Mesendoderm (in vitro differentiated cells): ENCODE results near the gene ATXN7L1.

Experiments
- DNase-seq: peaks from one replicate; pipeline ENCODE4 v3.0.0; 2013
- H2AK5ac ChIP-seq: 2 replicates; pipeline ENCODE4 v1.6.1; 2013; ENCODE audit warnings: low read length, inconsistent platforms
- H2BK120ac ChIP-seq: 2 replicates; pipeline ENCODE4 v1.6.1; 2013; ENCODE audit warnings: low read depth, mild to moderate bottlenecking, low read length, moderate library complexity, mixed read lengths
- H2BK15ac ChIP-seq: replicated peaks from 2 replicates; pipeline ENCODE4 v1.6.1; 2013; ENCODE audit warnings: low read depth, mild to moderate bottlenecking, moderate library complexity
- H2BK5ac ChIP-seq: 2 replicates; pipeline ENCODE4 v1.6.1; 2013; ENCODE audit warnings: low read length, inconsistent platforms
- H3K18ac ChIP-seq: 2 replicates; pipeline ENCODE4 v1.6.1; 2013; ENCODE audit warnings: mild to moderate bottlenecking, low read length, mixed read lengths
- H3K23ac ChIP-seq: one replicate; pipeline ENCODE4 v1.6.1; 2013; ENCODE audit warnings: low read length
- H3K27ac ChIP-seq: 2 replicates; pipeline ENCODE4 v1.5.1; 2013; ENCODE audit warnings: low read depth, mild to moderate bottlenecking, inconsistent platforms, low read length, moderate library complexity
- H3K27me3 ChIP-seq: 2 replicates; pipeline ENCODE4 v1.6.1; 2013; ENCODE audit warnings: low read length, control low read depth, mild to moderate bottlenecking, inconsistent platforms; ENCODE audit not compliant: insufficient read depth, poor library complexity
- H3K36me3 ChIP-seq: 2 replicates; pipeline ENCODE4 v1.6.1; 2013; ENCODE audit warnings: low read length, inconsistent platforms; ENCODE audit not compliant: control insufficient read depth, insufficient read depth
- H3K4ac ChIP-seq: one replicate; pipeline ENCODE4 v1.6.1; 2013; ENCODE audit warnings: low read depth, mild to moderate bottlenecking, low read length, moderate library complexity
- H3K4me1 ChIP-seq: 2 replicates; pipeline ENCODE4 v1.6.1; 2013; ENCODE audit warnings: low read depth, low read length, inconsistent platforms; ENCODE audit not compliant: control insufficient read depth
- H3K4me2 ChIP-seq: 2 replicates; pipeline ENCODE4 v1.6.1; 2013; ENCODE audit warnings: low read length
- H3K4me3 ChIP-seq: 2 replicates; pipeline ENCODE4 v1.5.1; 2013; ENCODE audit warnings: mild to moderate bottlenecking, low read length
- H3K56ac ChIP-seq: one replicate; pipeline ENCODE4 v1.6.1; 2013; ENCODE audit warnings: low read length
- H3K79me1 ChIP-seq: 2 replicates; pipeline ENCODE4 v1.6.1; 2013; ENCODE audit warnings: low read length, inconsistent platforms
- H3K79me2 ChIP-seq: 2 replicates; pipeline ENCODE4 v1.6.1; 2013; ENCODE audit warnings: mild to moderate bottlenecking, low read length; ENCODE audit not compliant: control insufficient read depth, insufficient read depth
- H3K9ac ChIP-seq: 2 replicates; pipeline ENCODE4 v1.6.1; 2013; ENCODE audit warnings: low read length, inconsistent platforms
- H4K5ac ChIP-seq: one replicate; pipeline ENCODE4 v1.6.1; 2013; ENCODE audit warnings: low read length
- H4K8ac ChIP-seq: one replicate; pipeline ENCODE4 v1.6.1; 2013; ENCODE audit warnings: low read depth, mild to moderate bottlenecking, control low read depth, low read length, moderate library complexity
- WGBS: extraction: QIAGEN DNeasy Blood & Tissue Kit; methylation state at CpG from one replicate; pipeline ENCODE4 v1.1.7; 2013; ENCODE audit warnings: low lambda C conversion rate, missing lambda C conversion rate; ENCODE audit not compliant: insufficient coverage; ENCODE audit errors: extremely low coverage; 5-methylcytosine and 5-hydroxymethylcytosine counted together

The ATXN7L1 gene

GRCh38 chr7:105764506-105764905 is 111.9 kb downstream of the ATXN7L1 start:
- no CpG with 5 or more reads among the region's 2 CpGs for WGBS

DNA sequence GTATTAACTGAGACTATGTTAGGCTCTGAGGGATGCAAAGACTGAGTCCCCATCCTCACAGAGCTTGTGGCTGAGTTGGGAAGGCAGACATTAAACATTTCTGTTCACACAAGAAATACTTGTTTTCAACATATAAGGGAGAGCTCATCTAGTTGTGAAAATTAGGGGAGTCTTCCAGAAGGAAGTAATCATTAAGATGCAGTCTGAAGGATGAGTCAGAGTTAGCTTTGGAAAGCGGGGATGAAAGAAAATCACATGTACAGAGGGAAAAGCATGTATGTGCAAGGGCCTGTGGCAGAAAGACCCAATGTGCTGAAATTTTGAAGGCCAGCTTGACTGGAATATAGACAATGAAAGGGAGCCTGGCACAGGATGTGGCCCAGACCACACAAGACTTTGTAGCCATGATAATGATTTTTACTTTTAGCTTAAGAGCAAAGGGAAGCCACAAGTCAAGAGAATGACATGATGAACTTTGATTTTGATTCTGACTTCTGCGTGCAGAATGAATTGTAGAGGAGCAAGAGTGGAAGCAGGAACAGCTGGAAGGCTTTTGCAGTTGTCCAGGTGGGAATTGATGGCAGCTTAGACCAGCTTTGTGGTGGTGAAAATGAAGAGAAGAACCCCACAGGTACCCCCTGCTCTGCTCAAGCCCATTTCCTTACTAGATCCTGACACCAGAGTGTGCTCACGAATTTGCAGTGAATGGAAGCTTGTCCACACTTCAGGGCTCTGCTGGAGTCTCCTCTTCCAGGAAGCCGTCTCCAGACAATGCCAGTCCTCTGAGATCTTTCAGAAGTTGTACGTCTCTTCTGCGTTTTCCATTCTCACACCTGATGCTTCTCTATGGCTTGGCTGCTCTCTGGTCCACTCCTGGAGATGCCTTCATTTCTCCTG is 115.6 kb downstream of the ATXN7L1 start:
- Histone ChIP-seq H3K79me1 (no peaks in the 10 kb centered on the region), H2BK5ac (no peak overlapping the region), H3K4ac (no peak overlapping the region), H2AK5ac (no peak overlapping the region), H3K27me3 (no peaks in the 10 kb centered on the region), H3K4me2 (no peak overlapping the region), H4K8ac (no peak overlapping the region), H3K27ac (no peak overlapping the region), H3K23ac (no peak overlapping the region), H3K56ac (peak overlapping the region; percentile 35), H2BK120ac (no peak overlapping the region), H3K9ac (no peak overlapping the region), H3K4me3 (no peak overlapping the region), H3K36me3 (no peaks in the 10 kb centered on the region), H2BK15ac (no peak overlapping the region), H4K5ac (no peak overlapping the region), H3K4me1 (no peaks in the 10 kb centered on the region), H3K18ac (peak overlapping the region; percentile 3), H3K79me2 (no peaks in the 10 kb centered on the region)
- no CpG with 5 or more reads among the region's 6 CpGs for WGBS
- no peak for DNase-seq

More at GRCh38 chr7:105764506-105764905, 111.9 kb downstream of the ATXN7L1 start:
- H3K9ac ChIP-seq: no peak overlapping the region
- H3K4me2 ChIP-seq: no peak overlapping the region
- no peak overlapping the region for H2BK5ac ChIP-seq
- no peak overlapping the region for H3K56ac ChIP-seq
- H2AK5ac ChIP-seq: no peak overlapping the region
- no peak overlapping the region for H3K27ac ChIP-seq
- no peaks in the 10 kb centered on the region for H3K79me2 ChIP-seq
- H2BK15ac ChIP-seq: no peak overlapping the region
- no peaks in the 10 kb centered on the region for H3K36me3 ChIP-seq
- H3K79me1 ChIP-seq: peaks cover 3% of the 10 kb centered on the region
- peaks cover 2% of the 10 kb centered on the region for H3K4me1 ChIP-seq
- no peak overlapping the region for H2BK120ac ChIP-seq
- H3K4ac ChIP-seq: no peak overlapping the region
- H4K5ac ChIP-seq: no peak overlapping the region
- no peak for DNase-seq
- H4K8ac ChIP-seq: no peak overlapping the region
- no peak overlapping the region for H3K23ac ChIP-seq
- no peak overlapping the region for H3K4me3 ChIP-seq
- H3K18ac ChIP-seq: no peak overlapping the region
- H3K27me3 ChIP-seq: no peaks in the 10 kb centered on the region

DNA sequence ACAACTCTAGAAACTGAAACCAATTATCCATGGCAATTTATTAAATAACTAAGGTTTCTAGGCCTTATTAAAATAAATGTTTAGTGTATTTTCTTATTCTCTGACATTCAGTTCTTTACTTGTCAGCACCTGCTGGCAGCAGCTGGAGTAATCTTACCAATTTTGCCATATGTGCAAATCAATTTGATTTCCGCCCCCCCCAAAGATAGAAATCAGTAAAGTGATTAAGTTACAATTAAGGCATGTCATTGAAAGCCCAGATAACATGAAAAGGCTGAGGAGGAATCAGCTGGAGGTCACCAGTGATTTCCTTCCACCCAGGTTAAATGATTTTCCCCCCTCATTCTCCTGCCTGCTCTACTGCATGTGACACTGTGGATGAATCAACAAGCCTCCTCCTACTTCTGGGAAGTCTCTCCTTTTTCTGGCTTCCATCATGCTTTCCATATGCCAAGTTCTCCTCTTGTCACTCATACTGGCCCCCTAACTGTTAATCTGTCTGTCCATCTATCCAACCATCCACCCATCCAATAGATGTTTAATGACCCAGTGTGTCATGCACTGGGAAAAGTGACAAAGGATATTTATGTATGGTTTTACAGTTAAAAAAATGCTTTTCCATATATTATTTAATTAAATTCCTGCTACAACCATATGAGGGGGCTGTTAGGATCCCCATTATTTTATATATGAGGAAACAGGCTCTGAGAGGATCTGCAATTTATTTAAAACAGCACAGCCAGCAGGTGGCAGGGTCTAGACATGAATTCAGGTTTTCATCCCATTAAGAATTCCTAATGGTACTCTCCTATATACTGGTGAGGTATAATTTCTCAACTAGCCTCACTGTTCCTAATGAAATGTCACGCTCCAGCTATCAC is 116.5 kb downstream of the ATXN7L1 start:
- Histone ChIP-seq H4K5ac (no peak overlapping the region), H3K79me1 (no peaks in the 10 kb centered on the region), H3K23ac (no peak overlapping the region), H3K36me3 (no peaks in the 10 kb centered on the region), H2AK5ac (no peak overlapping the region), H3K79me2 (no peaks in the 10 kb centered on the region), H2BK15ac (no peak overlapping the region), H2BK5ac (no peak overlapping the region), H3K27me3 (no peaks in the 10 kb centered on the region), H2BK120ac (no peak overlapping the region), H3K56ac (no peak overlapping the region), H3K4me3 (no peak overlapping the region), H3K18ac (no peak overlapping the region), H3K9ac (no peak overlapping the region), H3K4me1 (no peaks in the 10 kb centered on the region), H3K27ac (no peak overlapping the region), H4K8ac (no peak overlapping the region), H3K4ac (no peak overlapping the region), H3K4me2 (no peak overlapping the region)
- DNase-seq: no peak
- WGBS: no CpG with 5 or more reads among the region's 2 CpGs

DNA sequence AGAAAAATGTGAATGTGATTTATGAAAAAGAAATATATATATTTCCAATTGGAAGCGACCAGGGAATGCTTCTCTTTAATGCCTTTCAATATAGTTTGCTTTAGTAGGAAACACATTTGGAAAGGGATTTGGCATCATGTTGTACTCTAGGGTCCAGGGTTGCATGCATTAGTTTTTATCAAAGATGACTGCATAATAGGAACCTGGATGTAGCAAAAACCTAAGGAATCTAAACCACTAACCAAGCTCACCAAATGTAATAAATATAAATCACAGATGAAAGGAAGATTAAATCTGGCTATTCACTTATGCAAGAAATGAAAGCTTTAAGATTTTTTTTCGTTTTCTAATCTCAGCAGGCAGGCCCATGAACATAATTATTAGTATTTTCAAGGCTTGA is 120.0 kb downstream of the ATXN7L1 start:
- H3K27me3 ChIP-seq: no peaks in the 10 kb centered on the region
- no peaks in the 10 kb centered on the region for H3K4me1 ChIP-seq
- H3K18ac ChIP-seq: no peak overlapping the region
- no peaks in the 10 kb centered on the region for H3K79me2 ChIP-seq
- H2BK5ac ChIP-seq: no peak overlapping the region
- H3K4ac ChIP-seq: no peak overlapping the region
- no peak for DNase-seq
- no CpG with 5 or more reads among the region's 2 CpGs for WGBS
- H4K5ac ChIP-seq: no peak overlapping the region
- no peak overlapping the region for H4K8ac ChIP-seq
- no peak overlapping the region for H3K27ac ChIP-seq
- no peak overlapping the region for H3K56ac ChIP-seq
- H3K4me3 ChIP-seq: no peak overlapping the region
- no peak overlapping the region for H2BK120ac ChIP-seq
- H3K4me2 ChIP-seq: no peak overlapping the region
- H3K36me3 ChIP-seq: no peaks in the 10 kb centered on the region
- no peak overlapping the region for H2AK5ac ChIP-seq
- no peaks in the 10 kb centered on the region for H3K79me1 ChIP-seq
- no peak overlapping the region for H3K9ac ChIP-seq
- no peak overlapping the region for H3K23ac ChIP-seq
- no peak overlapping the region for H2BK15ac ChIP-seq

- no peak overlapping the region for H4K5ac ChIP-seq
- H3K18ac ChIP-seq: no peak overlapping the region
- H3K4ac ChIP-seq: no peak overlapping the region
- H3K56ac ChIP-seq: no peak overlapping the region
- no peak overlapping the region for H2BK15ac ChIP-seq
- no peak overlapping the region for H3K9ac ChIP-seq
- H2BK5ac ChIP-seq: no peak overlapping the region
- peaks cover 4% of the 10 kb centered on the region for H3K4me1 ChIP-seq
- no peaks in the 10 kb centered on the region for H3K27me3 ChIP-seq
- no peak overlapping the region for H3K23ac ChIP-seq
- H3K36me3 ChIP-seq: no peaks in the 10 kb centered on the region
- no peak overlapping the region for H3K4me3 ChIP-seq
- no peak for DNase-seq
- no peak overlapping the region for H2BK120ac ChIP-seq
- no peaks in the 10 kb centered on the region for H3K79me1 ChIP-seq
- no peaks in the 10 kb centered on the region for H3K79me2 ChIP-seq
- no peak overlapping the region for H3K27ac ChIP-seq
- H3K4me2 ChIP-seq: no peak overlapping the region
- H4K8ac ChIP-seq: no peak overlapping the region
- no peak overlapping the region for H2AK5ac ChIP-seq
- WGBS: no CpG with 5 or more reads among the region's 5 CpGs
These were observed 123.6 kb downstream of the ATXN7L1 start for GRCh38 chr7:105752671-105753275.
